ENCODE results near the gene TGM2.

TGM2 gene

DNA sequence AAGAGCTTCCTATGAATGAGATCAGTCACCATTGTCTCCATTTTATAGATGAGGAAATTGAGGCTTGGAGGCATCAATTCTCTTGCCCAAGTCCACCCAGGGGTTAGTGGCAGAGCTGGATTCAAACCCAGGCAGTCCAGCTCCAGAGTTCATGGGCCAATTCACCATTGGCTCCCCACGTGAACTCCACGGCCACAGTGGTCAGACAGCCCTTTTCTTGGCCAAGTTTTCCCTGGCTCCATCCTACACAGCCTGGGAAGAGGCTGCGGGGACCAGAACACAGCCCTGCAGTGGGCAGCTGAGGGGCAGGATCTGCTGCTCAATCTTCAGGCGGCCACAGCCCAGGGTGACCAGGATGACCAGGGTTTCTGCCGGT is 20.5 kb downstream of the TGM2 start:
- no peak overlapping the region for H3K4me3 ChIP-seq (ENCODE audit: low read depth, low read length)
- TF ChIP-seq, protein P1, sequence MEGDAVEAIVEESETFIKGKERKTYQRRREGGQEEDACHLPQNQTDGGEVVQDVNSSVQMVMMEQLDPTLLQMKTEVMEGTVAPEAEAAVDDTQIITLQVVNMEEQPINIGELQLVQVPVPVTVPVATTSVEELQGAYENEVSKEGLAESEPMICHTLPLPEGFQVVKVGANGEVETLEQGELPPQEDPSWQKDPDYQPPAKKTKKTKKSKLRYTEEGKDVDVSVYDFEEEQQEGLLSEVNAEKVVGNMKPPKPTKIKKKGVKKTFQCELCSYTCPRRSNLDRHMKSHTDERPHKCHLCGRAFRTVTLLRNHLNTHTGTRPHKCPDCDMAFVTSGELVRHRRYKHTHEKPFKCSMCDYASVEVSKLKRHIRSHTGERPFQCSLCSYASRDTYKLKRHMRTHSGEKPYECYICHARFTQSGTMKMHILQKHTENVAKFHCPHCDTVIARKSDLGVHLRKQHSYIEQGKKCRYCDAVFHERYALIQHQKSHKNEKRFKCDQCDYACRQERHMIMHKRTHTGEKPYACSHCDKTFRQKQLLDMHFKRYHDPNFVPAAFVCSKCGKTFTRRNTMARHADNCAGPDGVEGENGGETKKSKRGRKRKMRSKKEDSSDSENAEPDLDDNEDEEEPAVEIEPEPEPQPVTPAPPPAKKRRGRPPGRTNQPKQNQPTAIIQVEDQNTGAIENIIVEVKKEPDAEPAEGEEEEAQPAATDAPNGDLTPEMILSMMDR (IDR thresholded peaks at IDR 0.05; ENCODE audit: low read depth, low read length): no peak

DNA sequence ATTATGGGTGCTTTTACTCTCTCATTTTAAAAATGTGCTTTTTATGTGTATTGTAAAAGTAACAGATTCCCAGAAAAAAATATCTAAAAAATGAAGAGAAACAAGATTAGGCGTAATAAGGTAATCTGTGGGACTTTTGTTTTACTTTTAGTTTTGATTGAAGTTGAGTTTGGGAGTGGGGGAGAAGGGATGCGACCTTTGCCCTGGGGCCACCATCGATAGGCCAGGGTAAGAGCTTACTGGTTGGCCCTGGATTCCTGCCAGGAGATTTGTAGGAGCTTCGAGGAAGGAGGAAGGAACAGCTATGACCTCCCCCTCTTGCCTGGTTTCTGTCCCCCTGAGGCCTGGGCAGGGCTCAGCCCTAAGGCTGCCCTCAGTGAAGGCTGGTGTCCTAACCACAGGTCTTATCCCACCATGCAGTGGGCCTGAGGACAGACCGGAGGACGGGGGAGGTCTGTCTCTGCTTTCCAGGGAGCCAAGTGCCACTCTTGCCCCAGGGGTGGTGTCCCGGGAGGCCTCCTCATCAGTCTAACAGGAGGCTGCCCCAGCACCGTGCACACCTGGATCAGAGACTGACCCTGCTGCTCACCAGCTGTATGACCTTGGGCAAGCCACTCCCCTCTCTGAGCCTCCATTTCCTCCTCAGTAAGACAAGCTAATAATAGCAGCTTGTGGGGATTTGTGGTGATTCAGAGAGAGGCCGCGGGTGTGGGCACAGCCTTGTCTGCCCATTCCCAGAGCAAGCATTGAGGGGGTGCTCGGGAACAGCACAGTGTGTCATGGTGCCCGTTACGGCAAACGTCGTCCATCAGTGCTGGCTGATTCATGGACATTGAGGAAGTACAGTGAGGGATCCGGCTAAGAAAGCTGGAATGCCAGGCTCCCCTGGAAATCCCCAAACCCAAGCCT is 21.2 kb downstream of the TGM2 start:
- TF ChIP-seq, protein P1 (IDR thresholded peaks at IDR 0.05; ENCODE audit: low read depth, low read length): no peak
- no peak overlapping the region for H3K4me3 ChIP-seq (ENCODE audit: low read depth, low read length)

DNA sequence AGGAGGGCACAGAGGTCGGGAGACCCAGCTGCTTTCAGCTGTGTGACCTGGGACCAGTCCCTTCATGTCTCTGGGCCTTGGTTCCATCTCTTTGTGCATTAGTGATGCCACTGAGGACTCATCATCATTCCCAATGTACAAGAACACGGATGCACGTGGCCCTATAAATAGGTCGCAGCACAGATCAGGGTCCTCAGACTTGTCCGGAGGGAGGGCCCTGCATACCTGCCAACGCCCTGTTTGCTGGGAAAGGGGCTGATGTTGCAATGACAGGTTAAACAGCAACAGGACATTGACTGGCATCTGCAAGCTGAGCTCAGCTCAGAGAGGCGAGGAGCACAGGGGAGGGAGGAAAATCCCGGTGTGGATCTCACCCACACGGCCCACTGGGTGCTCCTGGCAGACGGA is 21.8 kb downstream of the TGM2 start:
- H3K4me3 ChIP-seq (ENCODE audit: low read depth, low read length): no peak overlapping the region
- TF ChIP-seq, protein P1 (IDR thresholded peaks at IDR 0.05; ENCODE audit: low read depth, low read length): no peak

DNA sequence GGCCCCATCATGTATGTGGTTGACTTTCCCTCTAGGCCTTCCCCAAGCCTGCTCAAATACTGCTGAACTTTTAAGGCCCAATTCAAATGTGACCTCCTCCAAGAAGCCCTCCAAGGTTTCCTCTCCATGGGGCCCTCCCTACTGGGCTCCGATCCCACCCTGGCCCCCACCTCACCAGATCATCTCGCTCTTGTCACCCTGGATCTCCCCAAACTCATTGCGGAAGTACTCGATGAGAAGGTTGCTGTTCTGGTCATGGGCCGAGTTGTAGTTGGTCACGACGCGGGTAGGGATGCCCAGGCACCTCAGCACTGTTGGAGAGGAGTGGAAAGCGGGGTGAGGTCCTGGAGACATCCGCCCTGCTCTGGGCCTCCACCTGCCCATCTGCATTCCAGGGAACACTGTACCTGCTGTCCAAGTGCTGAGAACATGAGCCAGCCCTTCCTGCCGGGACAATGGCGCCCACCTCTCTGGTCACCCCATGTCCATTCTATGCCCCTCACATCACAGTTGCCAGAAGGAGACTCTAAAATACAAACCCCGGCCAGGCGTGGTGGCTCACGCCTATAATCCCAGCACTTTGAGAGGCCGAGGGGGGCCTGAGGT is 23.1 kb downstream of the TGM2 start:
- no peak overlapping the region for H3K4me3 ChIP-seq (ENCODE audit: low read depth, low read length)
- TF ChIP-seq, protein P1 (IDR thresholded peaks at IDR 0.05; ENCODE audit: low read depth, low read length): no peak

DNA sequence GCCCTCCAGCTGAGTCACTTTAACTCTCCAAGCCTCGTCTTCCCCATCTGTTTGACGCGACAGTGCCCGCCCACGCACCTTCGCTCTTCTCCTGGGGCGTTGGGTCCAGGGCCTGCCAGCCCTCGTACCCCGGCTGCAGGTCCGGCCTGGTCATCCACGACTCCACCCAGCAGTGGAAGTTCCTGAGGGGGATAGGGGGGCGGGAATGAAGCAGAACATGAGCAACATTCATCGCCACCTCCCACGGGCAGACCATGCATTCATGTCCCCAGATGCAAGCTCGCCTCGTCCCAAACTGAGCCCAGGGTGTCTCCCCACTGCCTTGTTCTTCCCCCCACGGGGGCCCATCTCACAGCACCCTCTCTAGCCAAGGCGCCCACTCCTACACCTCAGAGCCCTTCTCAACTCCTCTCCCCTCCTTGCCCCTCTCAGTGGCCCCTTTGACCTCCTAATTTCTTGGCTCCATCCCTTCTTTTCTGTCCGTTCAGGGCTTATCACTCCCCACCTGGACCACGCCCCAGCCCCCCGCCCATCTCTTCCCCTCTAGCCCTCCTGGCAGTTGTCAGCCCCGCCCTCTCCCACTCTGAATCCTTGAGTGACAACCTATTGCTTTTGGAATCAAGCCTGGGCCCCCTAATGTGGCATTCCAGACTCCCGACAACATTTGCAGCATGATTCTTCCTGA is 23.7 kb downstream of the TGM2 start:
- TF ChIP-seq, protein P1 (IDR thresholded peaks at IDR 0.05; ENCODE audit: low read depth, low read length): no peak
- H3K4me3 ChIP-seq (ENCODE audit: low read depth, low read length): no peak overlapping the region

DNA sequence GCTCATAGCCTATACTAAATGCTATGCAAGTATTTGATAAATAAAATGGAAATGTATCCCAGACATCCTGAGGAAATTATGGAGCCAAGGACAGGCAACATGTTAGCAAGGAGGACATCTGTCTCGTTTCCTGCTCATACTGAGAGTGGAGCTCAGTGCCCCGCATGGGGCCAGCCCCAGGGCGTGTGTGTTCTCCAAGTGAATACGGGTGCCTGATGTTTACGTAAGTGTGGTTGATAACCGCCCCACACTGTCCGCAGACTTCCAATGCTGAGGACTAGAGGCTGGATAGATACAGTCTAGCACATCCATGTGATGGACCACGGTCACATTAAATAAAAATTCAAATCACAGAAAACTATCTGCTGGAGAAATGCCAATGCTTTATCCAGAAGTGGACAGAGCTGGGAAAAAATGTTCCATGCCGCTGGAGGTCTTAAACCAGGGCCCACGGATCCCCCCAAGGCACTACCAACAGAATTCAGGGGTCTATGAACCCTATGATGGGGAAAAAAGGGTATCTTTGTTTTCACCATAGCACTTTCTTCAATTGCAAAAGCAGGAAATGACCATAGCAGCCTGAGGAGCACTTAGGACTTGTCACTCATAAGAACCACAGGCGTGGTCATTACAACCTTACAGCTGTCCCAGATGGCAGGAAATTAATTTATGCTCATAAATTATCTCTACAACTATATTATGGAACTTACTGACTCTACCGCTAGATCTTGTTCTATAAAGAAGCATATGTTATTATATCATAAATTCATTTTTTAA is 24.9 kb downstream of the TGM2 start:
- no peak overlapping the region for H3K4me3 ChIP-seq (ENCODE audit: low read depth, low read length)
- TF ChIP-seq, protein P1 (IDR thresholded peaks at IDR 0.05; ENCODE audit: low read depth, low read length): no peak

Measured in WI38 (cell line).